Stimulated activated CD8-positive, alpha-beta memory T cell treated with anti-CD3 and anti-CD28 coated beads, Interleukin-7, amount 100 ng/mL, for 1 hour (primary cell): ENCODE measurements around the gene SDHAF3.
"Not testable (repeated sequence)": the region's sequence is repeated elsewhere in the genome, so short reads cannot be mapped to it uniquely, and the experiment has no call there.

ENCODE experiments used
- DNase-seq, 2 donors: peaks; one replicate each; pipeline ENCODE4 v3.0.0-alpha.2; 2020; ENCODE audit warnings: low read depth in 2 of 2

The SDHAF3 gene

GRCh38 chr7:97123115-97123514, 5.6 kb downstream of the SDHAF3 start:
- DNase-seq = not testable (repeated sequence)

GRCh38 chr7:97126483-97127171, 9.1 kb downstream of the SDHAF3 start:
- DNase-seq = no peak

- no peak for DNase-seq
These were observed 11.2 kb downstream of the SDHAF3 start for GRCh38 chr7:97128736-97129135.

- no peak for DNase-seq
These were observed 13.1 kb downstream of the SDHAF3 start for GRCh38 chr7:97130417-97131139.

- no peak for DNase-seq
These were observed 15.7 kb downstream of the SDHAF3 start for GRCh38 chr7:97133159-97133558.

GRCh38 chr7:97138830-97139229, 21.3 kb downstream of the SDHAF3 start:
- no peak for DNase-seq

GRCh38 chr7:97145068-97145467, 27.6 kb downstream of the SDHAF3 start:
- DNase-seq = no peak

GRCh38 chr7:97149843-97150242, 32.3 kb downstream of the SDHAF3 start:
- DNase-seq = no peak

GRCh38 chr7:97155897-97156418, 38.5 kb downstream of the SDHAF3 start:
- DNase-seq = no peak

- not testable (repeated sequence) for DNase-seq
These were observed 42.5 kb downstream of the SDHAF3 start for GRCh38 chr7:97159984-97160383.

- DNase-seq = not testable (repeated sequence)
These were observed 44.1 kb downstream of the SDHAF3 start for GRCh38 chr7:97161609-97162008.

- DNase-seq = no peak
These were observed 48.8 kb downstream of the SDHAF3 start for GRCh38 chr7:97166308-97166707.

GRCh38 chr7:97167176-97167575, 49.7 kb downstream of the SDHAF3 start:
- no peak for DNase-seq

GRCh38 chr7:97167749-97168148, 50.3 kb downstream of the SDHAF3 start:
- no peak for DNase-seq

- no peak for DNase-seq
These were observed 56.8 kb downstream of the SDHAF3 start for GRCh38 chr7:97174303-97174702.

- peak in 1 of 2 donors; percentile 9 for DNase-seq
These were observed 62.1 kb downstream of the SDHAF3 start for GRCh38 chr7:97179454-97180104.

- no peak for DNase-seq
These were observed 69.6 kb downstream of the SDHAF3 start for GRCh38 chr7:97187067-97187466.

- DNase-seq = not testable (repeated sequence)
These were observed 78.7 kb downstream of the SDHAF3 start for GRCh38 chr7:97196174-97196573.

GRCh38 chr7:97198596-97198995, 81.1 kb downstream of the SDHAF3 start:
- DNase-seq = no peak

GRCh38 chr7:97200018-97200417, 82.5 kb downstream of the SDHAF3 start:
- no peak for DNase-seq

- DNase-seq = no peak
These were observed 86.5 kb downstream of the SDHAF3 start for GRCh38 chr7:97203957-97204356.

- no peak for DNase-seq
These were observed 87.3 kb downstream of the SDHAF3 start for GRCh38 chr7:97204821-97205220.

- DNase-seq = no peak
These were observed 98.1 kb downstream of the SDHAF3 start for GRCh38 chr7:97215556-97215955.
